ENCODE results near the gene TAPBP. TPM values are rescaled to one million over a fixed set of nuclear protein-coding genes. Genes with fewer than 3 reads are reported as not detected.

Gene TAPBP
- total and polyA plus RNA-seq, 9 of the 15 experiments (the other 6 are each of a cell fraction or from before 2014, with no cell fraction given) = 5.6 to 74.0 (median 22.3) TPM

GRCh38 chr6:33314515-33314942 is 651 bp upstream of the TAPBP start (continued):
- TF ChIP-seq DEAF1 (CRISPR knock-in tag; IDR thresholded peaks at IDR 0.05) = no peak
- no peak for TF ChIP-seq ZSCAN32 (CRISPR knock-in tag; IDR thresholded peaks at IDR 0.05)
- no peak for TF ChIP-seq NELFE (IDR thresholded peaks at IDR 0.05; ENCODE audit: insufficient read depth, insufficient read length)
- TF ChIP-seq SMAD3 (CRISPR knock-in tag; conservative IDR thresholded peaks at IDR 0.05) = no peak
- no peak for TF ChIP-seq HBP1 (CRISPR knock-in tag; IDR thresholded peaks at IDR 0.05)
- TF ChIP-seq MEF2D (tag; conservative IDR thresholded peaks at IDR 0.05; ENCODE audit: low read depth) = no peak
- TF ChIP-seq FOXA3 (CRISPR knock-in tag; conservative IDR thresholded peaks at IDR 0.05 in 1 of 2, IDR thresholded peaks at IDR 0.05 in 1 of 2) = no peak; a peak in 1 of 4 replicates
- peak; percentile 77 for TF ChIP-seq FOXJ3 (CRISPR knock-in tag; IDR thresholded peaks at IDR 0.05)
- TF ChIP-seq TOE1 (IDR thresholded peaks at IDR 0.05; ENCODE audit: borderline replicate concordance) = 0 out of 2 replicates have a peak, but pooled peaks have one; percentile 41
- no peak for TF ChIP-seq TOE1 (CRISPR knock-in tag; IDR thresholded peaks at IDR 0.05; ENCODE audit: borderline replicate concordance, low read depth)
- TF ChIP-seq ZNF644 (tag; IDR thresholded peaks at IDR 0.05; ENCODE audit: low read depth) = no peak
- no peak for TF ChIP-seq COPS2 (conservative IDR thresholded peaks at IDR 0.05)
- TF ChIP-seq MCM5 (IDR thresholded peaks at IDR 0.05; ENCODE audit: low read depth) = no peak
- TF ChIP-seq SNAPC5 (CRISPR knock-in tag; IDR thresholded peaks at IDR 0.05) = no peak
- no peak for TF ChIP-seq GMEB1 (CRISPR knock-in tag; IDR thresholded peaks at IDR 0.05)
- no peak for TF ChIP-seq CTCF (IDR thresholded peaks at IDR 0.05 in 2 of 3, conservative IDR thresholded peaks at IDR 0.05 in 1 of 3; ENCODE audit: insufficient read depth in 2 of 3, low read depth in 1 of 3, low read length in 3 of 3)
- TF ChIP-seq ZFP36 (IDR thresholded peaks at IDR 0.05; ENCODE audit: low read depth, low read length, partially characterized antibody) = no peak
- TF ChIP-seq OTX1 (CRISPR knock-in tag; IDR thresholded peaks at IDR 0.05) = no peak
- TF ChIP-seq IRF9 (tag; IDR thresholded peaks at IDR 0.05) = no peak

Data from K562 (cell line).